Activated T-cell treated with anti-CD3 and anti-CD28 coated beads for 1 hour (primary cell): ENCODE results near the gene USP49.
A peak's percentile ranks its signal among the peaks of the same experiment; 100 is the strongest.

Source experiments
- DNase-seq: peaks from one replicate; pipeline ENCODE4 v3.0.0-alpha.2; 2020; ENCODE audit warnings: low read depth

USP49 gene

DNA sequence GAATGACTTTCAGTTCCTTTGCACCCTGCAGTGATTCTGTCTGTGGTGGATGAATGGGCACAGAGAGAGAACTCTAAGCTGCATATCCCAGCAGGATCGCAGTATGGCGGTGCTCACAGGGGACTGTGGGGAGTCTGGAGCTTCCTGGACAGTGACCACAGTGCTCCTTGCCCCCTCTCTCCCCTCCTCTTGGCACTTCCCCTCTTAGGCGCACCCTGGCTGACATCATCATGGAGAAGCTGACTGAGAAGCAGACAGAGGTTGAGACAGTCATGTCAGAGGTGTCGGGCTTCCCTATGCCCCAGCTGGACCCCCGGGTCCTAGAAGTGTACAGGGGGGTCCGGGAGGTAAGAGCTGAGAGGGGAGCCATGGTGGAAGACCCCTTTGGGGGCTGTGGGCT is 34.7 kb upstream of the USP49 start:
- DNase-seq: no peak

DNA sequence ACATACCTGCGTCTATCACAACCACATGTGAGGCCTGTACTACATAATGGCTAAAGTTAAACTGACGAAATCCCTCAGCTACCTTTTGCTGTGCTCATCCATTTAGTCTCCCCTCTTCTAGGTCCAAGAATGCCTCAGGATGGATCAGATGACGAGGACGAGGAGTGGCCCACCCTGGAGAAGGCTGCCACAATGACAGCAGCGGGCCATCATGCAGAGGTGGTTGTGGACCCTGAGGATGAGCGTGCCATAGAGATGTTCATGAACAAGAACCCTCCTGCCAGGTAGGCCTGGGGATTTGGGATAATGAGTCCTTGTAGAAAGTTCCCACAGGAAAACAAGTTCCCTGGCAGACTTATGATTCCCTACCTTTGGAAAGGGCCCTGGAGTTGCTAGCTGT is 32.1 kb upstream of the USP49 start:
- DNase-seq: no peak

DNA sequence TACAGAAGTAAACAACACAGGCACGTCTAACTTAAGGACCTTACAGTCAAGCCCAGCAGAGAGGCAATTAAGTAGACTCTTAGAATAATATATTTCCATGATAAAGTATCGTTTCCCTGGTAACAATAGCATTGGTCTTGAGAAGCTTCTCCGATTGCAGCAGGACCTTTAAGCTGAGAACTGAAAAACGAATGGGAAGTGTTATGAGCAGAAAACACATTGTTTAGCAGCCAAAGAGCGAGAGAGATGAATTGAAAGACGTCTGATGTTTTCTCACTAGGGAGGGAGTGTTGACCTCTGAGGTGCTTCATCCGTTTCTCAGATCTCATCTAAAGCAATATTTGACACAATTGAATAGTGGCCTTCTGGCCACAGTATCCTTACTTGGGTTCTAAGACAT is 27.0 kb upstream of the USP49 start:
- DNase-seq: no peak

DNA sequence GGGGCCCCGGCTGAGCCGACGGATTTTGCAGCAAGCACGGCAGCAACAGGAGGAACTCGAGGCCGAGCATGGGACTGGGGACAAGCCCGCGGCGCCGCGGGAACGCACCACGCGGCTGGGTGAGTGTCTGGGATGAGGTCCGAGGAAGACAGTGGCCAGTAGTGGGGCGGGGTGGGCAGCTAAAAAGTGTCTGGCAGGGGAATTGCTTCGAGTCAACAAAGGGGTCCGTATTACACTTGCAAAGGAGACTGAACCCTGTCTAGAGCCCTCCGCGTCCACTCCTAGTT is 26.5 kb upstream of the USP49 start:
- DNase-seq: no peak

DNA sequence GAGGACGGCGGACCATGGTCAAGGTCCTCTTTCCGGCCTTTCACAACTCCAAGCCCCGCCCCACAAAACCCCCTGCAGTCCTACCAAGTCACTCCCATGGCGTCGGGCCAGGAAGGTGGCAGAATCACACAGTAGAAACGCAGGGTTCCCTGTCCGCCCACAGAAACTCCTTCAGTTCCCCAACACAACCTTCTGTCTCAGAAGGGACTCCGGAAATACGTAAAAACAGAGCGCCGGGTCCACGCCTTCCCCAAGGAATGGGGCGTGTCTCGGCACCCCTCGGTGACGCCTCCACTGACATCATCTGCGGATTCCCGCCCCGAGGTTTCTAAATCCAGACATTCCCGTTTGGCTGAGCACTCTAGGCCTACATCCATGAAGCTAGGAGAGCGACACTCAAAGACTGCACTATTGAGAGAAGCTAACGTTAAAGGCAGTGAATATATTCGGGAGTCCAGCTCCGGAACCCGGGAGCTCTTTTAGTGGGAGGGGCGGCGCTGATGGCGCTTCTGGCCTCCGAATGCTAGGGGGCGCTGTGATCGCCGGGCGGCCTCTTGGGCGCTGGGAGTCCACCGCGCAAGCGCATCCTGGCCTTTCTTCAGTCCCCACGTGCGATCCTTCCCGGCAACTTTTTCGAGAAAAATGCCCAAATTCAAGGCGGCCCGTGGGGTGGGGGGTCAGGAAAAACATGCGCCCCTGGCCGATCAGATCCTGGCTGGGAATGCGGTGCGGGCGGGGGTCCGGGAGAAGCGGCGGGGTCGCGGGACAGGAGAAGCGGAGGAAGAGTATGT is 25.9 kb upstream of the USP49 start, which contains the start of the genes BYSL and MED20:
Gene BYSL, plus strand, starts transcription at position 579 of the 791 bp plus-strand sequence. Its CDS starts 64 bp downstream, at position 643.
Gene MED20, minus strand, starts transcription at position 219 of the 791 bp plus-strand sequence. Its CDS starts 121 bp downstream, at position 98.
- DNase-seq: peak; percentile 95

DNA sequence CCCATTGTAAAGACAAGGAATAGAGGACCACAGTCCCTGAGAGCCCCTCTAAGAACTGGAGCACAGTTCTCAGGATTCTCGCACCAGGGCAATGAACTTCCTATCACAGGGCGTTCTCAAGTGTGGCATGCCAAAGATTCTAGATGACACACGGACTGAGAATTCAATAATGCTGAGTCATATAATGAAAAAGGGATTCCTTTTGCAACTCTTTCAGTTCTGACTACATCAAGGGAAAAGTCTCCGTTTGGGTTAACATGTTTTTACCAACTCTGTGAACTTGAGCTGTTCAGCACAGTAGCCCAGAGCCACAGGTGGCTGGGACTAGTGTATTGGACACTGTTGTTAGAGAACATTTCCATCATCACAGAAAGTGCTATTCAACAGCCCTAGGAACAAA is 22.4 kb upstream of the USP49 start:
- DNase-seq: no peak

DNA sequence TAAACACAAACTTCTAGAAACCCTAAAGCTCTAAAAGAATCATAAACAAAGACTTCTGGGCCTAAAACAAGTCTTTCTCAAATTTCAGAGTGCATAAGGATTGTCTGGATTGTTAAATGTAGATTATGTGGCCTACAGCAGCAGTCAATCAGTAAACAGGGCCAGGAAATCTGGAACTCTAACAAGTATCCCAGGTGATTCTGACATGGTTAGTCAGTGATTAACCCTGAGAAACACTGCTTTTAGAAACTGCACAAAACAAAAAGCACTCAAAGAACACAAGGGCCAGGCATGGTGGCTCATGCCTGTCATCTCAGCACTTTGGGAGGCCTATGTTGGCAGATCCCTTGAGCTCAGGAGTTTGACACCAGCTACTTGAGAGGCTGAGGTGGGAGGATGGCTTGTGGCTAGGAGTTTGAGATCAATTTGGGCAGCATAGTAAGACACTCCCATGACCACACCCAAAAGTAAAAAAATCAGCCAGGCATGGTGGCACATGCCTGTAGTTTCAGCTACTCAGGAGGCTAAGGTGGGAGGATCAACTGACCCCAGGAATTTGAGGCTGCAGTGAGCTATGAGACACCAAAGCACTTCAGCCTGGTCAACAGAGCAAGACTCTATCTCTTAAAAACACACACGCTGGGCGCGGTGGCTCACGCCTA is 19.8 kb upstream of the USP49 start:
- no peak for DNase-seq

DNA sequence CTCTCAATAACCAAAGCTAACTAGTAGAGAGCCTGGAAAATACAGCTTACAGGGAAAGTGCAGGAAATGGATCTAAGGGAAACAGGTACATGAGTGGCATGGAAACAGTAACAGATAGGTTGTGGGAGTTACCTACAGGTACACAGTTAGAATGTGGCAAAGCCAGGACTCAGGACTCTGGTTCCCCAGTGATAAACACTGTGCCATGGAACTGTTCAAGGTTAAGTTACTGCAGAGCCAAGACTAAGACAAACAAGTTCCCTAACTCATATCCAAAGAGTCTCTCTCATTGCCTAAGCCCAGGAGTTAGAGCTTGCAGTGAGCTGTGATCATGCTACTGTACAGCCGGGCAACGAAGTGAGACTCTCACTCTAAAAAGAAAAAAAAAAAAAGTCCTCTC is 19.2 kb upstream of the USP49 start:
- DNase-seq: no peak

DNA sequence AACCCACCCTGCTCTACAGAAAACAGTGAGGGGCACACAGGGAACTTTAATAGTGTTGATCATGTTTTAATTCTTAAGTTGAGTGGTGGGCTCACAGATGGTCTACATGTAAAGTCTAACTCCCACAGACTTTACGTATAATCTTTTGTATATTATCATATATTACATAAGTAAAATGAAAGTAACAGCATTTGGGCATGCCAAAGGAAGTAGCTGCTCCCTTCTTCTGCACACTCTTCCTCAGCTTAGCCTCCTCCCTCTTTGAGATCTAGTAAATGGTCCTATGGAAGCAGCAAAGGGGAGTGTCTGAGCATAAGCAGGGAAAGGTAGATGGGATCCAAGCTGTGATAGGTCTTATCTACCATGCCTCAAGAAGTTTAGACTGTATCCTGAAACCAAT is 14.6 kb upstream of the USP49 start:
- no peak for DNase-seq

DNA sequence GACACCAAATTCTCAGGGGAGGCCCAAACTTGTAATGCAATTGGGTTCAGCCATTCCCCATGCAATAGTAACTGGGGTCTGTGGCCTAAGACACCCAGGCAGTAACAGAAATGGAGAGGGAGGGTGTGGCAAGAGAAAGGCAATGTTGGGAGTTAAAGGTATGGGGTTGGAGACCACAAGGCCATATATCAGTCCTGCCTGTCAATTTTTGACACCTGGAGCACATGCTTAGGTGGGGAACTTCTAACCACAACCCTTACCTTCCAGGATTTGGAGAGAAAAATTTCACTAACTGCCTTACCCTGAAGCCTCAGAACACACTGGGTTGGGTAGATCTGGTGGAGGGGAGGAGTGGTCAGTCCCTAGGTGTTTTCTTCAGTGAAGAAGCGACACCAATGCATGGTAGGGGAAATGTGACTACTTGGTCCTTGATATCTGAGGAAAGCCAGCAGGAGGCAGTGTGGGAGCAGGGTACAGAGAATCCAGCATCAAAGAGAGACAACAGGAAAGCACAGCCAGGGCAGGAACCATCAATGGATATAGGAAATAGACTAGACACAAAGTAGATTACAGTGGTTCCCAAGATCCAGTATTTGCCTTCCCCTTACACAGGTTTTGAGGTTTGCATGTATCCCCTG is 6.8 kb upstream of the USP49 start:
- DNase-seq: peak; percentile 43

DNA sequence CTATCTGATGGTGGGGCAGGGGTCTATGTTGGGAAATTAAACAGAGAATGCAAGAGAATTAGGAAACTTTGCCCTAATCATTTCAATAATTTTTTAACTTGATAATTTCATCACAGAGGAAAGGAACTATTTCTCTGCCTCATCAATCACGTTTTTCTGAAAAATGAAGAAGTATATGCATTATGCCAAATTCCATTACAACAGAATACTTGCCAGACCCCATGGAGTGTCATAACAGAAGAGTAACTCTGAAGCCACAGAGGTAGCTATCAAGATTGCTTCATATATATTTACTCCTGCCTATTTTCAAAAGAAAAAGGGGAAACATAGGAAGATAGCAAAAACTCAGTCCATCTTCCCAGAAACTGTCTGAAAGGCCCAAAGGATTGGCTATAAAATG is 5.7 kb upstream of the USP49 start:
- no peak for DNase-seq

DNA sequence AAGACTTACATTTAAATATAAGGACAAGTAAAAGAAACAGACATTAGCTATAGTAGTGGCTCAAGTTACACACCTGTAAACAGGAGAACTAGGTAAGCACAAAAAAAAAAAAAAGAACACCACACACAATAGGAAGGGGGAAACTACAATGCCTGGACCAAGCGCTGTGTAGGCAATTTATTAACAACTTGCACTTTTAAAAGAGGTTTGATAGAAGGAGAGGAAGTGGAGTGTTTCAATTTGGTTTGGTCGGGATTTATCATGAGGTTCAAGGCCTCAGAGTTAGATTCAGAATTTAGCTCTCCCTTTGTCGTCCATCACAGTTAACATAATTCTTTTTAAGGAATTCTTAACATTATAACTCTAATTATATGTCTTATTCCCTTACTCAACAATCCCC is 1.1 kb upstream of the USP49 start:
- DNase-seq: no peak

DNA sequence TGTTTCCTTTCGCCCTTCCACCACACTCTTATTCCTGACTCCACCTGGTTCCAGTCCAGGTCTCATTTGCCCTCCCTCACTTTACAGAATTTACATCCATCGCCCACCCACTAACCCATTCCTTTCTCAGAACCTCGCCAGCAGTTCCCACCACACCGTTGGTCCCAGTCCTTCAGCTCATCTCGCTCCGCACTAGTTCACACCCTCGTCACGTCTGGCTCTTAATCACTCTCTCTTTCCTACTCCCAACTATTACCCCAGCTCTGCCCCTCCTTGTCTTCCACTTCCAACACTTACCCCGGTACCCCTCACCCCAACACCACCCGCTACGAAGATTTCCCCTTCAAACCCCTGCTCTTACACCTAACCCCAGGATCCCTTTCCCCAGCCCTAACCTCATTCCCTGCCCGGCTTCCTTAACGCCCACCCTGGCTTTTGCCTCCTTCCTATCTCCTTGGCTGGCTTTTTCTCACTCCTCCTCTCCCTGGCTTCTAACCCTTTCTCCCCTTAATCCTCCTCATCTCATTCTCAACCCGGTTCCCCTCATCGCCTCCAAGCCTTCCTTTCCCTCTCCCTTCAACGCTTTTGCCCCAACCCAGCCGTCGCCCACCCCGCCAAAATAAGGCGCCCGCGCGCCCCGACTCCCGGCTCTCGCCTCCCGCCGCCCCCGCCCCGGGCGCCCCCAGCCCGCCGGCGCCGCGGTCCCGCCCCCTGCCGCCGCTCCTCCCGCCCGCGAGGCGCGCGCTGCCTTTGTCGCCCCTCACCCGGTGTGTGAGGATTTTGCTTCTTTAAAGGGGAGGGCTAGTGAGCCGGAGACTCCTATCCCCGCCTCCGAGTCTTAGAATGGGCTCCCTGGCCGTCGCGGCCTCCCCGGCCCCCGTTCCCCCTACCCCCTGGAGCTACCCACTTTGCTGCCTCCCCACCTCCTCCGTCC is 542 bp downstream of the USP49 start:
- no peak for DNase-seq

DNA sequence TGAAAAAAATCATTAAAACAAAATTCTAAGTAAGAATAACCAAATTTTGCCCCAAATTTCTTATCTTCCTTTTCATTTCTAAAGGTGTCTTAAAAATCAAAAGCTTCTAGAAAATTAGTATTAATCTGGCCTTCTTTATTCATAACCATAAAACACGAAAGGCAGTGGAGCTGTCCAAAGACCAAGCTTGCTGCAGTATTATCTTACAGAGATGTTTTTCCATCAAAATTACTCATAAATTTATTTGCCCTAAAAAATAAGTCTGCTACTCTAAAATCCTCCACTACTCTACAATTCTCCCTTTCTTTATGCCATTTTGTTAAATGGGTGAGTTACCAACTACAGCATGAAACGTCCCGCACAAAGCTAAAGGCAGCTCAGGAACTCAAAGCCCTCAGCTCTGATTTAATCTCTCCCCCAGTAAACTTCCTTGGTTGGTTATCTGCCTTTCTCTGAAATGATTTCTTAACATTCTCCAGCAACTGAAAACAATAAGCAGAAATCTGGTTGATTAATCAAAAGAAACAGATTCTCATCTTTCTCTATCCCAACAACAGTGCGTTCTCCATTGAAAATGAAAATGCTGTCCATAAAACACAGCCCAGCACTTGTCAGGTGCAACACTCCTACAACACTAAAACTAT is 2.1 kb downstream of the USP49 start:
- DNase-seq: no peak

DNA sequence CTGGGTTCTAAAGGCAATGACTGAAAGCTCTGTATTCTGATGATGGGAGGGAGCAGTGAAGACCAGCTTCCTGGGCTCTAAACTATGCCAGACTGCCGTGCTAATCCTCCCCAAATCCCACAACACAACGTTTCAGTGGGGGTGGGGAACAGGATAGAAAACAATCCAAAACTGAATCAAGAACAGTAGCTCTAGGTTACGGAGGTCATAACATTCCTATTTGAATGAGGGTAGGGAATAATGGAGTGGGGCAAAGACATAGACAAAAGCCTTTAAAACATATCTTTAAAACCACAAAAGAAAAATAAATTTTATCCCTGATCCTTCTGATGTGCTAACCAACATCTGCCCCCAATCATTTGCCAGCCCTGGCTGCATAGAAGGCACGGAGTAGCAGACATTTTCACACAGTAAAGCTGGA is 7.8 kb downstream of the USP49 start:
- DNase-seq: no peak

DNA sequence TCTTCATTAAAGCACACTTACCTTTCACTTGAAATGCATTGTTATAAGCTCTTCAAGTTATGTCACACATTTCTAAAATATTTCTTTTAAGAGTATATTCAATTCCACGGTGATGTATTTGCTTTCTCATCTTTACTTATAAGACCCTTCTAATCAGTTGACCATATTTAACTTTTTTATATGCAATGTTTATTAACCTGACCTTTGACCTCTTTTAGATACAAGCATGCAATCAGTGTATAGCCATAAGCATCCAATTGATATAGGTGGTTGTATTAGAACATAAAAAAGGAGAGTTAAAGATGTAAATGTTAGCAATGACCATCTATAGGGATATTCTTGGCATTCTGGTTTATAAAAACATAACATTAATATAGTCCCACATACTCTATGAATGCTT is 9.2 kb downstream of the USP49 start:
- DNase-seq: no peak

DNA sequence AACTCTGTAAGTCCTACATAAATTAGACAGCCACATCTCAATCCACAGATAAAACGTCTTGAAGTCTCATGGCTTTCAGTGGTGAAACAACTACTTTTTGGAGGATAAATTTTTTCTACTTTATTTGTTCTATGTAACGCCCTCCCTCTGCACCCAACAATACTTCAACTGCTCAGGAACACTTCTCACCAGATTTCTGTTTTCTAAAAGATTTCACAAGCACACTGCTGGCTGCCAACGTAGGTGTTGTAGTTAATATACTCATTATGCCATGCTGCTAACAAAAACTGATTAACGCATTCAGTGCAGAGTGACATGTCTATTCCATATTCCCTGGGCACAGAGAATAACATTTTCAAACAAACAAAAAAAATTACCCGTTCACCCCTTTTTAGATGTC is 10.2 kb downstream of the USP49 start:
- no peak for DNase-seq

DNA sequence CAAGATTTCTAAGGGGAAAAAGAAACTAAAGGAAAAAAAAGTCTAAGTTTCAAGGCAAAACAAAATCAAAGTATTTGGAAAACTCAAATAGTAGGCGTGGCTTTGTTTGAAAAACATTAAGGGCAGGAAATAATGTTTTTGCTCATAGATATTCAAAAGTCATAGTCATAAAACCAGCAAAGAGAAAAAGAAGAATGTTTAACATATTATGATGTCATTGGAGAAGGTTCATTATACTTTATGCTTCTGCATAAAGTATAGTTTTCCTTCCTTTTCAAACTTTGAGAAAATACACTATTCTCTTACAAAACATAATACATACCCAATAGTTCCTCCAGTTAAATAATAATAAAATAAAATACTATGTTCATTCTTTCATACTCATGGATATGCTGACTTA is 13.7 kb downstream of the USP49 start:
- no peak for DNase-seq

DNA sequence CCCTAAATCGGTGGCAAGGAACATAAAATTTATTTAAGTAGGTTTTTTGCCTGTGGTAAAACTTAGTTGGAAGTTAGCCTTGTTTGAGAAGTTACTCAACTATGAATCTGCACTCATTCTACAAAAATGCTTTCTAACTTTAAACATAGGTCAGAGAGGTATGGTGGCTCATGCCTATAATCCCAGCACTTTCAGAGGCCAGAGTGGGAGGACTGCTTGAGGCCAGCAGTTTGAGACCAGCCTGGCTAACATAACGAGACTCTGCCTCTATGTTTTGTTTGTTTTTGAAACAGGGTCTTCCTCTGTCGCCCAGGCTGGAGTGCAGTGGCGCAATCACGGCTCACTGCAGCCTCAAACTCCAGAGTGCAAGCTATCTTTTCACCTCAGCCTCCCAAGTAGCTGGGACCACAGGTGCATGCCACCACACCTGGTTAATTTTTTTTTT is 16.2 kb downstream of the USP49 start:
- no peak for DNase-seq

DNA sequence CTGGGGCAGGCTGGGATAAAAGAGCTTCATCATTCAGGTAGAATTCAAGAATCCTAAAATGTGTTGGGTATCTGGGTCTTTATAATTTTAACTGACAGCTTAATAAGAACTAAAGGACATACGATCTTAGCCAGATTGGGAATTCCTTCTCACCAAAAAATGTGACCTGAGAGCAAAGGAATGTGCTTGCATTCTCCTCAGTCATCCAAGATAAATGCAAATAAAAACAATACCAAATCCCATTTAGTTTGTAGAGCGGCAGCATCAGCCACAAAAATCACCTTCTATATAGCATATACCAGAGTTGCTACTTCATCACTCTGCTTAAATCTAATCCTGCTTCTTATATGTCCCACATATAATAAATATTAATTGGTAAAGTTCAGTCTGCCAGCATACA is 16.9 kb downstream of the USP49 start:
- no peak for DNase-seq

DNA sequence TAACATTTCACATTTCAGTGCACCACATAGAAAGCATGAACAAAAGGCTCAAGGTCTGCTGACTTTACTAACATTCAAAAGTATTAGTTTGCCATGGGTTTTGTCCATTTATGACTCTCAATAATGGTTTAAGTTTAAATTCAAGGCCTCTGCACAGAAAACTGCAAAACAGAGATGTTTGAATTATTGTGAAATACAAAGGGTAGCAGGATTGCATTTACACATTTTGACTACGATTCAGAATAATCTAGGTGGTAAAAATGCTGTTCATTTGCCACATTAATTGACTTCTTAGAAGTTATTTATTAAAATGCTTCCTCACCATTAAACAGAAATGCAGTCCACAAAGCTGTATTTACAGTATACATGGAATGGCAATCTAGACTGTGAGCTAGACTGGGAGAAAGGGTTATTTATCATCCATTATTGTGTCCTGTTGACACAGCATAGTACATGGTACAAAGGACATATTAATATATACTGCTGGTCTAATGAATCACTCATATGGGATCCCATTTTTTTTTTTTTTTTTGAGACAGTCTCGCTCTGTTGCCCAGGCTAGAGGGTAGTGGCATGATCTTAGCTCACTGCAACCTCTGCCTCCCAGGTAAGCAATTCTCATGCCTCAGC is 18.0 kb downstream of the USP49 start:
- no peak for DNase-seq
